Stimulated activated CD4-positive, alpha-beta T cell treated with anti-CD3 and anti-CD28 coated beads, Interleukin-4, amount 100 ng/mL, for 1 hour (primary cell): Measurements from ENCODE around the gene ERC2.

Experiments
- DNase-seq: peaks from one replicate; pipeline ENCODE4 v3.0.0-alpha.2; 2020

The ERC2 gene

GRCh38 chr3:55965776-55966175 is 502.5 kb downstream of the ERC2 start:
- DNase-seq = no peak

DNA sequence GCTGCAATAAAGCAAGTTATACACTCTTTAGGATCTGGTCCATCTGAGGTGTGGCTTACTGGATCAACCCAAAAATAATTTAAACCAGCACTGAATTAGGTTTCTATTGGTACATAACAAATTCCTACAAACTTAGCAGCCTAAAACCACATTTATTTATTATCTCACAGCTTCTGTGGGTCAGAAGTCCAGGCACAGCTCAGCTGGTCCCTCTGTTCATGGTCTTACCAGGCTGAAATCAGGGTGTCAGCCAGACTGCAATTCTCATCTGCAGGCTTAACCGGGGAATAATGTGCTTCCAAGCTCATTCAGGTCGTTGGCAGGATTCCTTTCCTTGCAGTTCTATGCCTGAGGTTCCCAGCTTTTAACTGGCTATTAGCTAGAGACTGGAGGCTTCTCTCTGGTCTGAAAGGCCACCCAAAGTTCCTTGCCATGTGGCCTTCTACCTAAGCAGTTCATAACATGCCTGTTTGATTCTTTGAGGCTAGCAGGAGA is 503.7 kb downstream of the ERC2 start:
- DNase-seq = no peak

DNA sequence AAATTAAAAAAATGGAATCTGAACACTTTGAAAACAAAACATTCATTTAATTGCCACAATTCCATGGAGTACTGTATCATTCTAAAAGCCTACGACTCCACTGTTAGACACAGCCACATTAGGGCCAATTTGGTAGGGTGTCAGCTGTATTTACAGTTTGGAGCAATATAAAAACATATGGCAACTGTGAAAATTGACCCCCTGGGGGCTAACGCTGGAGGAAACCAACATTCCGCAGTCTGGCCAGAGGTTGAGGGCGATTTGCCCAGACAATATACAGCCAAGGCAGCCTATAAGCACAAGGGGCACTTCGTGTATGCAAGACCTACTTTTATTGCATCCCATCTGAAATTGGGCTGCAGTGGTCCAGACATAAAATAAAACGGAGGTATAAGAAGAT is 504.7 kb downstream of the ERC2 start:
- DNase-seq = no peak

GRCh38 chr3:55959471-55960080 is 508.7 kb downstream of the ERC2 start:
- no peak for DNase-seq

DNA sequence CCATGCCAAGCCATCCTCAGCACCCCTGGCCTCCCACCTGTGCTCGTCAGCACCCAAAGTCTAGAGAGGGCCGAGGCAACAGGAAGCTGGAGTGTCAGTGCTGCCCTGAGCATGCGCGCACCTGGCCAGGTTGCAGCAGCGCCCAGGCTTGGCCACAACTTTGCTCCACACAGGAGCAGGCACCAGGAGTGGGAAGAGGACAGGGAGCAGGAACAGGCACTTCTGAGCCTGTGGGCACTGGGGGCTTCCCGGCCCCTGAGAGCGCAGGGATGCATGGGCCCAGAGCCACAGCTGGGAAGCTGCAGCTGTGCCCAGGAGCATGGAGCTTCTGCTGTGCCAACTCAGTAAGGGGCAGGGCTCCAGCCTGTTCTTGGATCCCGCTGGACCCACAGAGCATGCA is 509.7 kb downstream of the ERC2 start:
- no peak for DNase-seq

GRCh38 chr3:55955891-55956477 is 512.3 kb downstream of the ERC2 start:
- no peak for DNase-seq

DNA sequence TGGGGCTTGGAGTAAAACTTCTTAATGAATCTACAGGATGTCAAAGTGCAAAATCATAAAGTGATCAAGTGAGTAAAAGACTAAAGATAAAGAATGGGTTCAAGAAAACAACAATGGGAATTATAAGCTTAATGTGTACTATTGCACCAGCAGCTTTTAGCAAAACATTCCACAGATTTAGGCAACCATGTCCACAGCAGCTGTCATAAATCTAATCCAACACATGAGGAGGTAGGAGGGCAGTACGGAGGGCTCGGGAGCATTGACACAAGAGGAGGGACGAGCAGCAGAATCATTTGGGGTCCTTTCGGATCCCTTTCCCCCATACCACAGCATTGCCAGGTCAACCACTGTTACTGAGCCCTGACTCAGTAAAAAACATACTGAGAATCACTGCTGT is 516.9 kb downstream of the ERC2 start:
- DNase-seq = no peak

GRCh38 chr3:55947406-55947805 is 520.9 kb downstream of the ERC2 start:
- DNase-seq = no peak

- no peak for DNase-seq
Measured at GRCh38 chr3:55946574-55947160, 521.6 kb downstream of the ERC2 start.

DNA sequence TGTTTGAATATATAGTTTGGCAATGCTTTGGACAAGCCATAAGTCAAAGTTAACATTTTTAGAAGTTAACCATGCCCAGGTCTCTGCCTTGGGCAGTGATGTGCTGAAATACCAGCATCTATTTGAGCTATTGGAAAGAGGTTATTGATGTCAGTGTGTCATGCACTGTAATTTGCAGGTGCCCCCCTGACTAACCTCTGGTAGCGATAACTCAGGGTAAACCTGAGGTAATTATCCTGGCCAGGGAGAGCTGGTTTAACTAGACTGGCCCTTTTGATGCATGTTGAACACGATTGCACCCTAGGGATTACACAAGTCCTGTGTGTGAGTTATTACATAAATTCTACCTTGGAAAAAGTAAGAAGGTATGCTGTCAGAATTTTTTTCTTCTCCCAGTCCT is 525.4 kb downstream of the ERC2 start:
- no peak for DNase-seq

DNA sequence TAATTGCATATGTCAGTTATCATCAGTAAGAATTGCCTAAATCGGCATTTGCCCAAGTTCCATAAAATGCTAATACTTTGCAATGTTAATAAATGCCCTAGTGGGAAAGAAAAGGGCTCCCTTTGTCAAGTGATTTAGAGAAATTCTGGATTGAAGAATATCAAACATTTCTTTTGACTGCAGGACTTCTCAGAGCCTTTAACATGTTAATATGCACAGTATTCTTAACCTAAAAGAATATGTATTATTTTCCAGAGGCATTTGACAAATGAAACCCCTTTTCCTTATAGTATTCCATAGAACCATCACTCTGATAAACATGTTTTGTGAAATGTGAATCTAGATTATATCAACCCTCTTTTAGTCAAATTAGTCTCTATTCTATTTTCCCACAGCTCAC is 529.0 kb downstream of the ERC2 start:
- no peak for DNase-seq

GRCh38 chr3:55937301-55937700 is 531.0 kb downstream of the ERC2 start:
- no peak for DNase-seq

GRCh38 chr3:55936549-55937052 is 531.7 kb downstream of the ERC2 start:
- DNase-seq = no peak

- no peak for DNase-seq
Measured at GRCh38 chr3:55935241-55935640, 533.0 kb downstream of the ERC2 start.

DNA sequence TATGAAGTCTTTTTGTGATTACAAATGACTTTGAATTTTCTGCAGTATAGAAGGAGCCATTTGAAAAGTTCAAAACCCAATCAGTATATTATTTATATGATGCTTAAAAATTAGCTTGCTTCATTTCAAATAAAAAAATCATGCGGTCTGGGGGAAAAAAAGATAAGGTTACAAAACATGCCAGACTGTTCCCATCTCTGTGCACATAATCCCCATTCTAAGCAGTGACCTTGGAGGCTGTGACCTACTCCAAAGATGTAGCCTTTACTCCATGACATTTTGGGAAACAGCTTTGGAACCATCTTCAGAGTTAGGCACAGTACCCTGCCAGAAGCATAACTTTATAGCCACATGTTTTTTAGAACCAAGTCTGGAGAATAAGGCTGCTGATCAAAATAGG is 533.5 kb downstream of the ERC2 start:
- DNase-seq = no peak

- no peak for DNase-seq
Measured at GRCh38 chr3:55929154-55929869, 539.0 kb downstream of the ERC2 start.

DNA sequence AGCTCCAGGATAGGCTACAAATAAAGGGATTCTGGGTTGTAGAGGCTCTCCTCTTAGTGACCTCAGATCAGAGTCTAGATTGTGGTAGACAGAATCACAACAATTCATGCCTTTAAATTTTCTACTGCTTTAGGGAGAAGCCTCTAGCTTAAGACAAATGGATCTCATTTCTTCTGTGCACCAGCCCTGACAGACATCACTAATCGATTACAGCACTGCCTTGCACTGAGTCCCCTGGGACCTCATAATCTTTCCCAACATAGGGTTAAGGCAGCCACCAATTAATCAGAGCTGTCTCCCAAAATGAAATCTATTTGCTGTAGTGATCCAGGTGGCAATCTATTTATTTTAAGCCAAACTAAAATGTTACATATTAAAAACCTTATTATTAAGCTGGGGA is 544.6 kb downstream of the ERC2 start:
- no peak for DNase-seq

GRCh38 chr3:55923207-55923606 is 545.1 kb downstream of the ERC2 start:
- no peak for DNase-seq

GRCh38 chr3:55912880-55913279 is 555.4 kb downstream of the ERC2 start:
- no peak for DNase-seq

GRCh38 chr3:55911266-55911665 is 557.0 kb downstream of the ERC2 start:
- no peak for DNase-seq

- no peak for DNase-seq
Measured at GRCh38 chr3:55910543-55910942, 557.7 kb downstream of the ERC2 start.

GRCh38 chr3:55909373-55909772 is 558.9 kb downstream of the ERC2 start:
- DNase-seq = no peak

GRCh38 chr3:55907616-55908015 is 560.7 kb downstream of the ERC2 start:
- no peak for DNase-seq

GRCh38 chr3:55906896-55907295 is 561.4 kb downstream of the ERC2 start:
- no peak for DNase-seq
